Measurements from ENCODE around the gene OGDH.

Gene OGDH

DNA sequence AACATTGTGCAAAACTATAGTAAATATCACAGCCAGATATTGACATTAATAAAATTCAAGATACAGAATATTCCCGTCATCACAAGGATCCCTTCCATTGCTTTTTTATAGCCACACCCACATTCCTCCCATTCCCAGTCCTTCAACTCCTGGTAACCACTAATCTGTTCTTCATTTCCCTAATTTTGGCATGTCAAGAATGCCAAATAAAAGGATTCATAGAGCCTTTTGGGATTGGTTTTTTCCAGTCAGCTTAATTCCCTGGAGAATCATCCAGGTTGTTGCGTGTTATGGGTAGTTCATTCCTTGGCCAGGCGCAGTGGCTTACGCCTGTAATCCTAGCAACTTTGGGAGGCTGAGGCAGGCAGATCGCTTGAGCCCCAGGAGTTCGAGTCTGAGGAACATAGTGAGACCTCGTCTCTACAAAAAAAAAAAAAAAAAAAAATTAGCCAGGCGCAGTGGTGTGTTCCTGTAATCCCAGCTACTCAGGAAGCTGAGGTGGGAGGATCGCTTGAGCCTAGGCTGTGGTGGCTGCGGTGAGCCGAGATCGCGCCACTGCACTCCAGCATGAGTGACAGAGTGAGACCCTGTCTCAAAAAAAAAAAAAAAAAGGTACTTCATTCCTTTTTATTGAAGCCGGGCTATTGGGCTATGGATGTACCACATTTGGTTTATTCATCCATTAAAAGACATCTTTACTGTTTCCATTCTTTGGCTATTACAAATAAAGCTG lies 2.7 kb downstream of the OGDH start:
- H3K4me1 ChIP-seq (ENCODE audit: insufficient read depth, low read length): no peaks in the 10 kb centered on the region; the same call in 1 of the 2 replicates
- no peak overlapping the region for H3K9ac ChIP-seq (ENCODE audit: low read depth, low read length)
- H3K27me3 ChIP-seq (ENCODE audit: insufficient read depth, low read length): no peaks in the 10 kb centered on the region
- no peak overlapping the region for H3K27ac ChIP-seq (ENCODE audit: low read length)
- H3K4me3 ChIP-seq (ENCODE audit: low read length): no peak overlapping the region
- no peaks in the 10 kb centered on the region for H3K36me3 ChIP-seq (ENCODE audit: insufficient read depth, low read depth, low read length)
- no peaks in the 10 kb centered on the region for H3K9me3 ChIP-seq (ENCODE audit: insufficient read depth, low read depth, low read length)

DNA sequence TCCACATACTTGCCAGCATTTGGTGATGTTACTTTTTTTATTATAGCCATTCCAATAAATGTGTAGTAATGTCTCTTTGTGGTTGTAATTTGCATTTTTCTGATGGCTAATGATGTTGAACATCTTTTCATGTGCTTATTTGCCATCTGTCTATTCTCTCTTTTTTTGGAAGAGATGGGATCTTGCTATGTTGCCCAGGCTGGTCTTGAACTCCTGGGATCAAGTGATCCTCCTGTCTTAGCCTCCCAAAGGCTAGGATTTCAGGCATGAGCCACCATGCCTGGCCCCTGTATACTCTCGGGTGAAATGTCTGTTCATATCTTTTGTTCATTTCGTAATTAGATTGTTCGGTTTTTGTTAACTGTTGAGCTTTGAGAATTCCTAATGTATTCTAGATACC lies 3.4 kb downstream of the OGDH start:
- H3K36me3 ChIP-seq (ENCODE audit: insufficient read depth, low read depth, low read length): no peaks in the 10 kb centered on the region
- no peaks in the 10 kb centered on the region for H3K9me3 ChIP-seq (ENCODE audit: insufficient read depth, low read depth, low read length)
- H3K27ac ChIP-seq (ENCODE audit: low read length): no peak overlapping the region
- H3K4me1 ChIP-seq (ENCODE audit: insufficient read depth, low read length): peaks cover 4% of the 10 kb centered on the region
- no peaks in the 10 kb centered on the region for H3K27me3 ChIP-seq (ENCODE audit: insufficient read depth, low read length)
- no peak overlapping the region for H3K9ac ChIP-seq (ENCODE audit: low read depth, low read length)
- no peak overlapping the region for H3K4me3 ChIP-seq (ENCODE audit: low read length)

DNA sequence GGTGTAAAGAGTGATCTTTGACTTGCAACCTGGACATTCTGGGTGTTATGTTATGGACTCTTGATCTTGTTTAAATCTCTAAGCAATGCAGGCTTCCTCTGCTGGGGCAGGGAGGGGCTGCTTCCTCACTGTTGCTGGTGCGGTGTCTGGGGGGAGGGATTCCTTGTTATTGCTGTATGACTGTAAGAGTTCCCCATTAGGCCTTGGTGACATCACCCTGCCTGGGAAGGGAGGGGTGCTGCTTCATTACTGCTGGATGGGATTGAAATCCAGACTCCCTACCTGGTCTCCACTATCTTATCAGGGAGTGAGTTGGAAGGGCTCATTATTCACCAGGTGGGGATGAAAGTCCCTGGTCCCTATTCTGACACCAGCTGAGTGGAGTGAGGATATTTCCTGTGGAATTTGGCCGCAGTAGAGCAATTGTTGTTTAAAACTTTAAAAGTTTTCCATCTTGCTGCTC lies 8.8 kb downstream of the OGDH start:
- H3K4me3 ChIP-seq (ENCODE audit: low read length): no peak overlapping the region
- H3K27me3 ChIP-seq (ENCODE audit: insufficient read depth, low read length): no peaks in the 10 kb centered on the region
- H3K4me1 ChIP-seq (ENCODE audit: insufficient read depth, low read length): peaks cover 4% of the 10 kb centered on the region; the same call in 1 of the 2 replicates
- H3K36me3 ChIP-seq (ENCODE audit: insufficient read depth, low read depth, low read length): peaks cover 10% of the 10 kb centered on the region; the same call in 1 of the 2 replicates
- H3K9me3 ChIP-seq (ENCODE audit: insufficient read depth, low read depth, low read length): no peaks in the 10 kb centered on the region
- no peak overlapping the region for H3K9ac ChIP-seq (ENCODE audit: low read depth, low read length)
- no peak overlapping the region for H3K27ac ChIP-seq (ENCODE audit: low read length)

DNA sequence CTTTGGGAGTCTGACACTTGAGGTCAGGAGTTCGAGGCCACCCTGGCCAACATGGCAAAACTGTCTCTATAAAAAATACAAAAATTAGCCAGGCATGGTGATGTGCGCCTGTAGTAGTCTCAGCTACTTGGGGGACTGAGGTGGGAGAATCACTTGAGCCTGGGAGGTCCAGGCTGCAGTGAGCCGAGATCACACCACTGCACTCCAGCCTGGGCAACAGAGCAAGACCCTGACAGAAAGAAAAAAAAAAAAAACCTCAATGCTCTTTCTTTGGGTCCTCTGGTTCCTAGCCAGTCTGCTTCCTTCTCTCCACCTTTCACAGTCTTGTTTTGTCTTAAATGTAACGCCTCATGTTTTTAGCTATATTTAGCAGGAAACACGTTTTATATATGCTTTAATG lies 9.4 kb downstream of the OGDH start:
- Histone ChIP-seq H3K9me3 (ENCODE audit: insufficient read depth, low read depth, low read length) (no peaks in the 10 kb centered on the region), H3K36me3 (ENCODE audit: insufficient read depth, low read depth, low read length) (peaks cover 10% of the 10 kb centered on the region; the same call in 1 of the 2 replicates), H3K4me3 (ENCODE audit: low read length) (no peak overlapping the region), H3K9ac (ENCODE audit: low read depth, low read length) (no peak overlapping the region), H3K27me3 (ENCODE audit: insufficient read depth, low read length) (no peaks in the 10 kb centered on the region), H3K4me1 (ENCODE audit: insufficient read depth, low read length) (peaks cover 4% of the 10 kb centered on the region; the same call in 1 of the 2 replicates), H3K27ac (ENCODE audit: low read length) (no peak overlapping the region)

DNA sequence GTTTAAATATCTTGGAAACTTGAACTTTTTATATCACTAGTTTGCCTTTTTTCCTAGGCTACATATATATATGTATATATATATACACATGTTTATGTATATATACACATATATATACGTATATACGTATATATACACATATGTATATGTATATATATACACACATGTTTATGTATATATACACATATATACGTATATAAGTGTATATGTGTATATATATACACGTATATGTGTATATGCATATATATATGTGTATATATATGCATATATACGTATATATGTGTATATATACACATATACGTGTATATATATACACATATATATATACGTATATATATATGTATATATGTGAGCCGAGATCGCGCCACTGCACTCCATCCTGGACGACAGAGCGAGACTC lies 10.1 kb downstream of the OGDH start:
- no peak overlapping the region for H3K9ac ChIP-seq (ENCODE audit: low read depth, low read length)
- no peaks in the 10 kb centered on the region for H3K9me3 ChIP-seq (ENCODE audit: insufficient read depth, low read depth, low read length)
- H3K4me3 ChIP-seq (ENCODE audit: low read length): no peak overlapping the region
- H3K4me1 ChIP-seq (ENCODE audit: insufficient read depth, low read length): peaks cover 4% of the 10 kb centered on the region; the same call in 1 of the 2 replicates
- H3K27me3 ChIP-seq (ENCODE audit: insufficient read depth, low read length): no peaks in the 10 kb centered on the region
- H3K27ac ChIP-seq (ENCODE audit: low read length): no peak overlapping the region
- peaks cover 10% of the 10 kb centered on the region; the same call in 1 of the 2 replicates for H3K36me3 ChIP-seq (ENCODE audit: insufficient read depth, low read depth, low read length)

DNA sequence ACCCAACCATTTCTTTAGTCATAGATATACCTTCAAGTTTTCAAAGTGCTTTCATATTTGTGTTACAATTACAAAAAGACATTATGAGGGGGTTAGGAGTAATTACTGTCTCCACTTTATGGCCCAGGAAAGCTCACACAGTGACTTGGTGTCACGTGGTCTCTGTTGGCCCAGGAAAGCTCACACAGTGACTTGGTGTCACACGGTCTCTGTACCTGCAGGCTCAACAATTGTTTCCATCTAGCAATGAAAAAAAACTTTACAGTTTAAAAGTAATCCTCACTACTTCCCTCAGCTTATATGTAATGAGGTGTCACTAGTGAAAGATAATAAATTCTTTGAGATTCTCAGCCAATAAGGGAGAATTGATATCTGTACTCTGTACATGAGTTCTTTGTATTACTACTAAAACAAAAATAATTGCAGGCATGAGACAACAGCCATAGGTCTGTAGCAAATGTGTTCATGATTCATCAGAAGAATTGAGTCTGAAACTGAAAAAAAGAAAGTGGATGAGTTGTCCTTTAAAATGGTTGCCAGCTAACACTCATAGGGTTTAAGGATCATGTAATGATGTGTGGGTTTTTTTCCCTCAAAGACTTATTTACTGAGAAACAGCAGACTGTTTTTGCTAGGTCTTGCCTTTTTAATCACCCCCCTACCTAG lies 10.9 kb downstream of the OGDH start:
- H3K9me3 ChIP-seq (ENCODE audit: insufficient read depth, low read depth, low read length): no peaks in the 10 kb centered on the region
- H3K27ac ChIP-seq (ENCODE audit: low read length): no peak overlapping the region
- peaks cover 10% of the 10 kb centered on the region; the same call in 1 of the 2 replicates for H3K36me3 ChIP-seq (ENCODE audit: insufficient read depth, low read depth, low read length)
- H3K27me3 ChIP-seq (ENCODE audit: insufficient read depth, low read length): no peaks in the 10 kb centered on the region
- no peak overlapping the region for H3K9ac ChIP-seq (ENCODE audit: low read depth, low read length)
- peaks cover 4% of the 10 kb centered on the region; the same call in 1 of the 2 replicates for H3K4me1 ChIP-seq (ENCODE audit: insufficient read depth, low read length)
- no peak overlapping the region for H3K4me3 ChIP-seq (ENCODE audit: low read length)

DNA sequence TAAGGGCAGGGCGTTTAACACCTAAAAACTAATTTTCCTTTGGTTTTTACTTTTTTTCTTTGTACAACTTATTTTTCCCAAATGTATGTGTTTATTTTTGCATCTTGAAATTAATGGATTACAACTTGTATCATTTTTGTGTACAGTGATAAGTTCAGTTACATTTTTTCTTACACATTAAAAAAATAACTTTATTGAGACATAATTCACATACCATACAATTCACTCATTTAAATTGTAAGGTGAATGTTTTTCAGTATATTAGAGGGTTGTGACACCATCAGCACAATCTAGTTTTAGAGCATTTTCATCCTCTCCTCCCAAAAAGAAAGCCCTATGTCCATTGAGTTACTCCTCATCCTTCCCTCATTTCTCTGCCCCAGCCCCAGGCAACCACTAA lies 11.6 kb downstream of the OGDH start:
- Histone ChIP-seq H3K9ac (ENCODE audit: low read depth, low read length) (no peak overlapping the region), H3K4me1 (ENCODE audit: insufficient read depth, low read length) (peaks cover 4% of the 10 kb centered on the region; the same call in 1 of the 2 replicates), H3K27me3 (ENCODE audit: insufficient read depth, low read length) (no peaks in the 10 kb centered on the region), H3K9me3 (ENCODE audit: insufficient read depth, low read depth, low read length) (no peaks in the 10 kb centered on the region), H3K4me3 (ENCODE audit: low read length) (no peak overlapping the region), H3K36me3 (ENCODE audit: insufficient read depth, low read depth, low read length) (peaks cover 10% of the 10 kb centered on the region; the same call in 1 of the 2 replicates), H3K27ac (ENCODE audit: low read length) (no peak overlapping the region)

DNA sequence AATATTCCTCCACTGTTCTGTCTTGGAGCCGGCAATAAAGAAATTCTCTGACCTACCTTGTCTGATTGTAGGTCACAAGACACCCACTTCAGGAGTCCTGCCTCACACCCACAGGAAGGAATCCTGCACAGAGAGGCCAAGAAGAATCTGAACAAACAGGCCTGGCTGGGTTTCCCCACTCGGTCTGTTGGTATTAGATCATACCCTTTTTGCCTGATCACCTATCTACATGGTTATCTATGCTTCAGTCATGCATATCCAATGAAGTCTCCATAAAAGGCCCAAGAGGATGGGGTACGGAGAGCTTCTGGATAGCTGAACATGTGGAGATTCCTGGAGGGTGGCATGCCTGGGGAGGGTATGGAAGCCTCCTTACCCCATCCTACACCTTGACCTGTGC lies 12.3 kb downstream of the OGDH start:
- H3K36me3 ChIP-seq (ENCODE audit: insufficient read depth, low read depth, low read length): peaks cover 10% of the 10 kb centered on the region; the same call in 1 of the 2 replicates
- no peaks in the 10 kb centered on the region for H3K27me3 ChIP-seq (ENCODE audit: insufficient read depth, low read length)
- no peak overlapping the region for H3K9ac ChIP-seq (ENCODE audit: low read depth, low read length)
- no peak overlapping the region for H3K27ac ChIP-seq (ENCODE audit: low read length)
- peaks cover 4% of the 10 kb centered on the region; the same call in 1 of the 2 replicates for H3K4me1 ChIP-seq (ENCODE audit: insufficient read depth, low read length)
- no peaks in the 10 kb centered on the region for H3K9me3 ChIP-seq (ENCODE audit: insufficient read depth, low read depth, low read length)
- no peak overlapping the region for H3K4me3 ChIP-seq (ENCODE audit: low read length)

DNA sequence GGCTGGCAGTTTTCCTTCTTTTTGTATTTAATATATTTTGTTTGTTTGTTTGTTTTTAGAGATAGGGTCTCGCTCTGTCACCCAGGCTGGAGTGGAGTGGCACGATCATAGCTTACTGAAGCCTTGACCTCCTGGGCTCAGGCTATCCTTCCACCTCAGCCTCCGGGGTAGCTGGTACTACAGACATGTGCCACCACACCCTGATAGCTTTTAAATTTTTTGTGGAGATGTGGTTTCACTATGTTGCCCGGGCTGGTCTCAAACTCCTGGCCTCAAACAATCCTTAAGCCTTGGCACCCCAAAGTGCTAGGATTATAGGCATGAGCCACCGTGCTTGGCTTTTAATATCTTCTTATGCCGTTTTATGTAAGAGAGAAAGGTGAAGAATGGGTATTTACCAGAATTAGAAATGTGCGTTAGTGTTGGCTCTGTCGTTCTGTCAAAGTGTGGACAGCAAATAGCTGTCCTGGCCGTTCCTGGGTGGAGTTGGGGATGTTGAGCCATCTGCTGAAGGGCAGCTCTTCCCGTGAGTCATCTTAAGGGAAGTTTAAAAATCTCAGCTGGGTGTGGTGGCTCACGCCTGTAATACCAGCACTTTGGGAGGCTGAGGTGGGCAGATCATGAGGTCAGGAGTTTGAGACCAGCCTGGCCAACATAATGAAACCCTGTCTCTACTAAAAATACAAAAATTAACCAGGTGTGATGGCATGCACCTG lies 14.8 kb downstream of the OGDH start:
- Histone ChIP-seq H3K9me3 (ENCODE audit: insufficient read depth, low read depth, low read length) (no peaks in the 10 kb centered on the region), H3K27ac (ENCODE audit: low read length) (no peak overlapping the region), H3K4me1 (ENCODE audit: insufficient read depth, low read length) (no peaks in the 10 kb centered on the region), H3K9ac (ENCODE audit: low read depth, low read length) (no peak overlapping the region), H3K4me3 (ENCODE audit: low read length) (no peak overlapping the region), H3K27me3 (ENCODE audit: insufficient read depth, low read length) (no peaks in the 10 kb centered on the region), H3K36me3 (ENCODE audit: insufficient read depth, low read depth, low read length) (peaks cover 28% of the 10 kb centered on the region)

DNA sequence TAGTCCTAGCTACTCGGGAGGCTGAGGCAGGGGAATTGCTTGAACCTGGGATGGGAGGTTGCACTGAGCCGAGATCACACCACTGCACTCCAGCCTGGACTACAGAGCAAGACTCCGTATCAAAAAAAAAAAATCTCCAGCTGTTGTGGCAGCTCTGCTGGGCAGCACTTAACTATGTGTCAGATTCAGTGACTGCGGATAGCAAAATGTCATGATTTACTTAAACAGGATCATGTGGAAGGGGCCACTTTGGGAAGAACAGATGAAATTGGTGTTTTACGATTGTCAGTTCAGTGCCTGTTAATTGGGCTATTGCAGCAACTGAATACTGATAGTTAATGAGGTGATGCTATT lies 15.3 kb downstream of the OGDH start:
- H3K9ac ChIP-seq (ENCODE audit: low read depth, low read length): no peak overlapping the region
- H3K36me3 ChIP-seq (ENCODE audit: insufficient read depth, low read depth, low read length): peaks cover 33% of the 10 kb centered on the region
- H3K27me3 ChIP-seq (ENCODE audit: insufficient read depth, low read length): no peaks in the 10 kb centered on the region
- no peaks in the 10 kb centered on the region for H3K4me1 ChIP-seq (ENCODE audit: insufficient read depth, low read length)
- H3K9me3 ChIP-seq (ENCODE audit: insufficient read depth, low read depth, low read length): no peaks in the 10 kb centered on the region
- no peak overlapping the region for H3K4me3 ChIP-seq (ENCODE audit: low read length)
- H3K27ac ChIP-seq (ENCODE audit: low read length): no peak overlapping the region

DNA sequence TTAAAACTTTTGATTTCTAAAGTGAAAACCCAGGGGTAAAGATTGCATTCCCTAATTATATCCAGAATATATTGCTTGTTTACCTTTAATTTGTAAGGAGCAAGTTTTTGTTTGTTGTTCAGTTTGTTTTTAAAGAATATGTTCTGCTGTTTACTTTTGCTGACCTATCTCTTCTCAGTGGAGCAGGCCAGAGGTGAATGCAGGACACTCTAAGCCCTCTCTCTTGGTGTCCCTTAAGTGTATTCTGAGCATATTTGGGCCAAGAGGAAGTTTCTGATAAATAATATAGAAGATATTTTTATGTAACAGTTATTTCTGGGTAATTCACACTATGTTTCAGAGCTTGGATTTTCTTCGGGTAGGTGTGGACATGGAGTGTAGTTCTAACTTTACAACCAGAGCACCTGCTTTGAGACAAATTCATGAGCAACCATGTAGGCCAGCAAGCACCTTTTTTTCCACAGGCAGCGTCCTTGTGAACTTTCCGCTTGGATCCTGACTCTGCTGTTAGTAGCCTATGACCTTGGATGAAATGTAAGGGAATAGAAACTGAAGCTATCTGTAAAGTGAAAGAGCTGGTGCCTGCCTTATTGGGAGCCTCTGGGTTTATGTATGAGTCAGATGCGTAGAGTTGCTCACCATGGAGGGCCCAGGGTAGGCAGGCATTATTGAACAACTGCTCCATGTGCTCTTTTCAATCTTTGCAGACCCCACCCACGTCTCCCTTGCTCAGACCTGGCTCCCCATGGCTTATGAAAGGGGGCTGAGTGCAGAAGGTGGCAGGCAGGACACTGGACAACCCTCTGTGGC lies 16.1 kb downstream of the OGDH start:
- H3K9ac ChIP-seq (ENCODE audit: low read depth, low read length): no peak overlapping the region
- no peak overlapping the region for H3K27ac ChIP-seq (ENCODE audit: low read length)
- H3K4me3 ChIP-seq (ENCODE audit: low read length): no peak overlapping the region
- no peaks in the 10 kb centered on the region for H3K27me3 ChIP-seq (ENCODE audit: insufficient read depth, low read length)
- H3K9me3 ChIP-seq (ENCODE audit: insufficient read depth, low read depth, low read length): no peaks in the 10 kb centered on the region
- no peaks in the 10 kb centered on the region for H3K4me1 ChIP-seq (ENCODE audit: insufficient read depth, low read length)
- peaks cover 34% of the 10 kb centered on the region for H3K36me3 ChIP-seq (ENCODE audit: insufficient read depth, low read depth, low read length)

All from iPS-20b (cell line).